ENCODE data around the gene LRRC36. TPM values are rescaled to one million over a fixed set of nuclear protein-coding genes. Genes with fewer than 3 reads are reported as not detected.
A peak's percentile ranks its signal among the peaks of the same experiment; 100 is the strongest.

Gene LRRC36
- total and polyA plus RNA-seq, 2 donors from 2014 or later = 2.6 to 3.1 TPM

- FAIRE-seq (no peak), DNase-seq (no peak)
- intact Hi-C loops (cut with DNase I) = no loop called here
- H3K4me3 ChIP-seq (ENCODE audit: low read length in 3 of 3) = no peak overlapping the region
- H3K4me1 ChIP-seq (ENCODE audit: control insufficient read depth in 2 of 3, insufficient read depth in 2 of 3, low read depth in 1 of 3, low read length in 3 of 3) = no peaks in the 10 kb centered on the region
- no peak for TF ChIP-seq CTCF (IDR thresholded peaks at IDR 0.05; ENCODE audit: borderline replicate concordance, extremely low read depth, insufficient read depth)
- H3K27ac ChIP-seq (ENCODE audit: low read depth in 2 of 2, low read length in 2 of 2) = no peak overlapping the region
- H3K36me3 ChIP-seq (ENCODE audit: control insufficient read depth in 2 of 3, insufficient read depth in 3 of 3, low read length in 3 of 3) = no peaks in the 10 kb centered on the region
- H3K9ac ChIP-seq (ENCODE audit: low read length in 3 of 3) = no peak overlapping the region
- H3K9me3 ChIP-seq (ENCODE audit: control insufficient read depth in 2 of 3, insufficient read depth in 1 of 3, low read length in 3 of 3) = no peaks in the 10 kb centered on the region
- no peaks in the 10 kb centered on the region for H3K27me3 ChIP-seq (ENCODE audit: control insufficient read depth, insufficient read depth, low read length)
These were observed 21.2 kb upstream of the LRRC36 start for GRCh38 chr16:67305216-67306071.

- no peak for FAIRE-seq
- no peak overlapping the region for H3K9ac ChIP-seq (ENCODE audit: low read length in 3 of 3)
- no peak overlapping the region for H3K4me3 ChIP-seq (ENCODE audit: low read length in 3 of 3)
- H3K27ac ChIP-seq (ENCODE audit: low read depth in 2 of 2, low read length in 2 of 2) = no peak overlapping the region
- no peak for DNase-seq
- H3K27me3 ChIP-seq (ENCODE audit: control insufficient read depth, insufficient read depth, low read length) = no peaks in the 10 kb centered on the region
- peaks cover 0 to 3% (median 2%) of the 10 kb centered on the region in 3 donors for H3K4me1 ChIP-seq (ENCODE audit: control insufficient read depth in 2 of 3, insufficient read depth in 2 of 3, low read depth in 1 of 3, low read length in 3 of 3)
- H3K9me3 ChIP-seq (ENCODE audit: control insufficient read depth in 2 of 3, insufficient read depth in 1 of 3, low read length in 3 of 3) = no peaks in the 10 kb centered on the region
- no peak for TF ChIP-seq CTCF (IDR thresholded peaks at IDR 0.05; ENCODE audit: borderline replicate concordance, extremely low read depth, insufficient read depth)
- intact Hi-C loops (cut with DNase I) = no loop called here
- H3K36me3 ChIP-seq (ENCODE audit: control insufficient read depth in 2 of 3, insufficient read depth in 3 of 3, low read length in 3 of 3) = no peaks in the 10 kb centered on the region
These were observed 16.1 kb upstream of the LRRC36 start for GRCh38 chr16:67310561-67310960.

- intact Hi-C loops (cut with DNase I) = no loop called here
- no peaks in the 10 kb centered on the region for H3K27me3 ChIP-seq (ENCODE audit: control insufficient read depth, insufficient read depth, low read length)
- H3K27ac ChIP-seq (ENCODE audit: low read depth in 2 of 2, low read length in 2 of 2) = no peak overlapping the region
- H3K9me3 ChIP-seq (ENCODE audit: control insufficient read depth in 2 of 3, insufficient read depth in 1 of 3, low read length in 3 of 3) = no peaks in the 10 kb centered on the region
- no peaks in the 10 kb centered on the region for H3K36me3 ChIP-seq (ENCODE audit: control insufficient read depth in 2 of 3, insufficient read depth in 3 of 3, low read length in 3 of 3)
- H3K9ac ChIP-seq (ENCODE audit: low read length in 3 of 3) = no peak overlapping the region
- H3K4me3 ChIP-seq (ENCODE audit: low read length in 3 of 3) = no peak overlapping the region
- FAIRE-seq (no peak), DNase-seq (peak in 3 of 5 donors; percentile 26 to 76 (median 74))
- TF ChIP-seq CTCF (IDR thresholded peaks at IDR 0.05; ENCODE audit: borderline replicate concordance, extremely low read depth, insufficient read depth) = no peak
- H3K4me1 ChIP-seq (ENCODE audit: control insufficient read depth in 2 of 3, insufficient read depth in 2 of 3, low read depth in 1 of 3, low read length in 3 of 3) = peaks cover 0 to 3% (median 2%) of the 10 kb centered on the region in 3 donors
These were observed 14.8 kb upstream of the LRRC36 start for GRCh38 chr16:67311607-67312488.

Data from kidney (tissue), 14 donors.